Smooth muscle cell of the brain vasculature (primary cell): ENCODE measurements around the gene CEP89.
"Not testable (repeated sequence)": the region's sequence is repeated elsewhere in the genome, so short reads cannot be mapped to it uniquely, and the experiment has no call there.

Experiments
- DNase-seq: peaks from one replicate; pipeline ENCODE4 v3.0.0-alpha.2; 2012; ENCODE audit warnings: low read depth, low spot score

The CEP89 gene

DNA sequence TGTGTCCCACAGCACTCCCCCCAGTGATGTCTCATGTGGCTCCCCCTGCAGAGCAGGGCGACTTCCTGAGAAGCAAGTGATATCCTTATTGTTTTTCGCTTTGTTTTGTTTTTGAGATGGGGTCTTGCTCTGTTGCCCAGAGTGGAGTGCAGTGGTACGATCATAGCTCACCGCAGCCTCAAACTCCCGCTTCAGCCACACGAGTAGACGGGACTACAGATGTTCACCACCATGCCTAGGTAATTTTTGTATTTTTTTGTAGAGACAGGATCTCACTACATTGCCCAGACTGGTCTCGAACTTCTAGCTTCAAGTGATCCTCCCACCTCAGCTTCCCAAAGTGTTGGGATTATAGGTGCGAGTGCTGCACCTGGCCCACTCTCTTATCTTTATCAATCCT, 5.0 kb downstream of the CEP89 start:
- no peak for DNase-seq

GRCh38 chr19:32945260-32945659, 26.5 kb downstream of the CEP89 start:
- DNase-seq = no peak

DNA sequence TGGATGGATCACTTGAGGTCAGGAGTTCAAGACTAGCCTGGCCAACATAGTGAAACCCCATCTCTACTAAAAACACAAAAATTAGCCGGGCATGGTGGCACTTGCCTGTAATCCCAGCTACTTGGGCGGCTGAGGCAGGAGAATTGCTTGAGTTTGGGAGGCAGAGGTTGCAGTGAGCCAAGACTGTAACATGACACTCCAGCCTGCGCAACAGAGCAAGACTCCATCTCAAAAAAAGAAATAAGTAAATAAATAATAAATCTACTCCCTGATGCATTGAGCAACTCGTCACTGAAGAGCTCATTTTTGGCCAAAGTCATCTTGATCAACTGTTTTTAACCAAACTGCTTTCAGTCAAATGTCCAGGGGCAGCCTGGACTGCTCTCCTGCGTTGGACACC, 30.5 kb downstream of the CEP89 start:
- not testable (repeated sequence) for DNase-seq

DNA sequence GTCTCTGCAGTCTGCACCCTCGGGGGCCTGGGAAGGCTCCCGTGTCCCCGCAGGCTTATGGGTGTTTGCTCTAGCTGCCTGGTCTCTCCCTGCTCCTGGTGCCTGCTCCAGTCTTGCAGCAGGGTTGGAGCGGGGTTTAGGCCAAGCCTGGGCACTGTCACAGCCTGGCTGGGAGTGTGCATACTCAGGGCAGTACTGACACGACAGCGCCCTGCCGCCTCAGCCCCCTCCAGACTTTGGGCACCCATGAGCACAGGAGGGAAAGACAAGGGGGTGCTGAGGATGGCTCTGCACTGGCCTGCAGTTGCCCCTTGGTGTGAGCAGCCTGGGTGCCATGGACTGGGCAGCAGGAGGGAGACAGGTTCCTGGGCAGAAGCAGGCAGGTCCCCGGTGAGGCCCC, 35.7 kb downstream of the CEP89 start:
- no peak for DNase-seq

GRCh38 chr19:32935629-32936028, 36.1 kb downstream of the CEP89 start:
- no peak for DNase-seq

- no peak for DNase-seq
Measured at GRCh38 chr19:32933571-32933970, 38.2 kb downstream of the CEP89 start.

GRCh38 chr19:32930567-32930966, 41.2 kb downstream of the CEP89 start:
- no peak for DNase-seq

GRCh38 chr19:32928806-32929205, 43.0 kb downstream of the CEP89 start:
- peak; percentile 10 for DNase-seq

GRCh38 chr19:32924200-32924599, 47.6 kb downstream of the CEP89 start:
- DNase-seq = no peak

DNA sequence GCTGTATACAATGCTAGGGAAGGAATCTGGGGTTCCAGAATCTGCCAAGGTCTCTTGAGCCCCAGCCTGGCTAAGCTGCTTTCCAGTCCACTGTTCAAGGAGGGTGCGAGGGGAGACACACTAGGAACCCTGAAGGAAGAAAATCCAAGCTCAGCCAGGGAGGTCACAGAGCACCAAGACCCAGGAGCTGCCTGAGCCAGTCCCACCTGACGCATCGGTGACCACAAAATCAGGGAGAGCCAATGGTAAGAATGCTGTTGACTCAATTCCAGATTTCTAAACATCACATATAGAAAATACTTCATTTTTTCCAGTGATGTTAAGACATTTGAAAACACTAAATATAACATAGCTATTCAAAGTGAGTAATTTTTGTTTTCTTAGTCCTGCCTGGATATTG, 50.1 kb downstream of the CEP89 start:
- DNase-seq = no peak

DNA sequence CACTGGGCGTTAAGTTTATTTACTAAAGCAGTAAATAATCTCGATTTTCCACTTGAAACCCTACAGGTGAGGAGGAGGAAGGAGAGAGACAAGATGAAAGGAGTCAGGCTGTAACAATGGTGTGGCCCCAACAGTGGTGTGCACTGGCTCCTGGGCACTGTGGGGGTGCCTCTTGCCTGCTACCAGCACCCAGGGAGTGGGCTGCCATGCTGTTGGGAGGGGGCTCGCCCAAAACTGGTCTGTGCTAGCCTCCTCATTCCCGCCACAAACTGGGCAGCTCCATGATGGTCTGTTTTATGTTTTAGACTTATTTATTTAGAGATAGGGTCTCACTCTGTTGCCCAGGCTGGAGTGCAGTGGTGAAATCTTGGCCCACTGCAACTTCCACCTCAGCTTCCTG, 52.4 kb downstream of the CEP89 start:
- no peak for DNase-seq

DNA sequence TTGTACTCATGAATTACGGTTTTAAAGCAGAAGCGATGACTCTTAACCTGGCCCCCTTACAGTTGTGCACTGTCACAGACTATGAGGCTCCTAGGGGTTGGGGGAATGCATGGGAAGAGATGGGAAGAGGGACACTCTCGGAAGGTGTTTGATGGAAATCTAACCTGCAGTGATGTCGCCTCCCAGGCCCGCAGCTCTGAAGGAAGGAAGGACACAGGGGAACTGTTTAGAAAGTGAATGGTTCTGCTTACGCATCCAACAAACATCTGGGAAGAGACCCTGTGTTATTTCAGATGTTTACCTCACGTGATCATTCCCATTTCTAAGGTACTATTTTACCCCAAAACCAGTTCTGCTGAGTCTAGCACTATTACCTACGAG, 54.2 kb downstream of the CEP89 start:
- no peak for DNase-seq

DNA sequence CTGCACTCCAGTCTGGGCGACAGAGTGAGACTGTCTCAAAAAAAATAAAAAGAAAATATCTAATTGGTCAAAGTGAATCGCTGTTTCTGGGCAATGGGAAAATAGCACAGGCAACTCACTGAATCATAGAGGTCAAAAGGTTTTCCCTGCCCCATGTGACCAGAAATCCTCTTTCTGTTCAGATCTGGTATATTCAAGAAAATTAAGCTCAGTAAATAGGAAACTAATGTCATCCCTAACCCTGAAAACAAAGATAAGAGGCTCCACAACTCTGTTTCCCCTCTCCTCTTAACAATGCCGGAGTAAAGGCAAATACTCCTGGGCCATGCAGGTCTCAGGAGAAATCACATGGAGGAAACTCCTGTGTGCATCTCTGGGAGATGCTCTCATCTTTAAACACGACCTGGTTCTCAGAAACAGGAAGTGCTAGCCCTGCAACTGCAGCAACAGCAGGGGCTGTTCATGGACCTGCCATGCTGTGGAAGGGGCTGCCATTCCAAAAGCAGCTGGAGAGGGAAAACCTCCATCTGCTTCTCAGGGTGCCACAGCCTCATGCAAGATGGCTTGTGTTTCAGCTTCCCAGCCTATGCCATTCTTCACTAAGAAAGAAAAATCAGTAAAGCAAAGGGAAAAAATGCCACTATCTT, 54.7 kb downstream of the CEP89 start:
- DNase-seq = no peak

- DNase-seq = no peak
Measured at GRCh38 chr19:32914879-32915660, 56.7 kb downstream of the CEP89 start.

DNA sequence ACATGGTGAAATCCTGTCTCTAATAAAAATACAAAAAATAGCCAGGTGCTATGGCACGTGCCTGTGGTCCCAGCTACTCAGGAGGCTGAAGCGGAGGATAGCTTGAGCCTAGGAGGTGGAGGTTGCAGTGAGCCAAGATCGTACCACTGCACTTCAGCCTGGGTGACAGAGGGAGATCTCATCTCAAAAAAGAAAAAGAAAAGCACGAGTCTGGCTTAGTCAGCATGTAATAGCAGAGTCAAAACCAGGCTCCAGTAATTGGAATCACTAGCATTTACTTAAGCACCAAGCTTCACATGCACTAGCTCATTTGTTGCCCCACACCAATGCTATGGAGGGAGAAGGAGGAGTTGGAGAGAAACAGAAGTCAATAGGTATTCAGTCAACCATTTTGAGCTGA, 60.3 kb downstream of the CEP89 start:
- DNase-seq = no peak

DNA sequence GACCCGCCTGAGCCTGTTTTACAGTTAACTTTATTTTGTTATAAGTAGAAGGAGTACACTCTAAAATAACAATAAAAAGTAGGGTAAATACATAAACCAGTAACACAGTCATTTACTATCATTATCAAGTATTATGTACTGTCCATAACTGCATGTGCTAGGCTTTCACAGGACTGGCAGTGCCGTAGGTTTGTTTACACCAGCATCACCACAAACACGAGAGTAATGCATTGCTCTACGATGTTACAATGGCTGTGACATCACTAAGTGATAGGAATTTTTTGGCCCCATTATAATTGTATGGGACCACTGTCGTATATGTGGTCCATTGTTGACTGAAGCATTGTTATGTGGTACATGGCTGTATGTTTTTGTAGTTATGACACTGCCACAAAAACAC, 60.9 kb downstream of the CEP89 start:
- no peak for DNase-seq

- DNase-seq = no peak
Measured at GRCh38 chr19:32910094-32910493, 61.7 kb downstream of the CEP89 start.

DNA sequence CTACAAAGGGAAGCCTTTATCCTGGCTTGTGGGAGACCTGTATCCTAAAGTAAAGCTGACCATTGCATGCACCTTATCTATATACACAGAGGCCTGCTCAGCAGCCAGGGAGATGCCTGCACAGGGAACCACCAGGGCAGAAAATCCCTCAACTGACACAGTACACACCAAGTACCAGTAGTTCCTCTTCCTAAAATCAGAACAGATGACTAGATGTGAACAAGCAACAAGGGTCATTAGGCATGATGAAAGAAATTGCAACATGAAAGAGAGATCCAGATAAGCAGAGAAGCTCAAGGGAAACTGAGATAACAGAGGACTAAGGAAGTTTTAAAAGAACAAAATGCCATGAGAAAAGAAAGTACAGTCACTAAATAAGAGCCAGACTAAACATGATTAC, 62.5 kb downstream of the CEP89 start:
- no peak for DNase-seq

GRCh38 chr19:32908641-32909190, 63.0 kb downstream of the CEP89 start:
- no peak for DNase-seq

DNA sequence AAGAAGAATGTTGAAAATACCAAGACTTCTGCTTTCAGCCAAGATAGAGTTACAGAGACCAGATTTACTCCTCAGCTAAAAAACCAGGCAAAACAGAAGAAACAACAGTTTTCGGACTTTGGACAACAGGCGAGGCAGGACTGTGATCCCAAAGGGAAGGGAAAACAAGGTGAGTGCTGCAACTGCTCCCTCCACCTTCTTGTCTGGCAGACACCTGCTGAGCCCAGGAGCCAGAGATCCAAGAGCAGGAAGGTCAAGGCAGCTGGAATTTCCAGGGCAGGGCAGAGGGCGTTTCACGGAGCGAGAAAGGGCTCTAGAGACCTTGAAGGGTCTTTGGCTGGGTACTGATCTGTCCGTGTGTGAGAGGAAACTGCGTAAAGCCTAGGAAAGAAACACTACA, 69.3 kb downstream of the CEP89 start:
- no peak for DNase-seq

DNA sequence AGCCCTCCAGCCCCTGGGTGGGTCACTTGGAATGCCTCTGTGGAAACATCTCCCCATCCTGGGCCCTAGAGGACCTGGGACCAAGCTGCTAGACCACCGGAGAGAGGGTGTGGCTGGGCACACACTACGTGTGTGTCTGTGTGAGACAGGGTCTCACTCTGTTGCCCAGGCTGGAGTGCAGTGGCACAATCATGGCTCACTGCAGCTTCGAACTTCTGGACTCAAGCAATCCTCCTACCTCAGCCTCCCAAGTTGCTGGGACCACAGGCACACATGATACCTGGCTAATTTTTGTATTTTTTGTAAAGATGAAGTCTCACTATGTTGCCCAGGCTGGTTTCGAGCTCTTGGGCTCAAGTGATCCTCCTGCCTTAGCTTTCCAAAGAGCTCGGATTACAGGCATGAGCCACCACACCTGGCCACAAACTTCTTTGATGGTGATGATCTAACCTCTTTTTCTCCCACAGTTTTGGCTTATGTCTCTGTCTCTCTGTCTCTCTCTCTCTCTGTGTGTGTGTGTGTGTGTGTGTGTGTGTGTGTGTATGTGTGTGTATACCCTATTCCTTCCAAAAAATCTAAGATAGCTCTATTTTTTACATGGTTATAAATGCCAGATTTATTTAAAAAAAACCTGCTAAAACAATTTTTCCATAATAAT, 70.1 kb downstream of the CEP89 start:
- DNase-seq = no peak

- no peak for DNase-seq
Measured at GRCh38 chr19:32896516-32897214, 75.1 kb downstream of the CEP89 start.
